ENCODE results near the gene LCN9. TPM values are rescaled to one million over a fixed set of nuclear protein-coding genes. Genes with fewer than 3 reads are reported as not detected.
"Not testable (repeated sequence)": the region's sequence is repeated elsewhere in the genome, so short reads cannot be mapped to it uniquely, and the experiment has no call there.

The LCN9 gene
- total RNA-seq, 2 experiments from 2014 or later = not detected

DNA sequence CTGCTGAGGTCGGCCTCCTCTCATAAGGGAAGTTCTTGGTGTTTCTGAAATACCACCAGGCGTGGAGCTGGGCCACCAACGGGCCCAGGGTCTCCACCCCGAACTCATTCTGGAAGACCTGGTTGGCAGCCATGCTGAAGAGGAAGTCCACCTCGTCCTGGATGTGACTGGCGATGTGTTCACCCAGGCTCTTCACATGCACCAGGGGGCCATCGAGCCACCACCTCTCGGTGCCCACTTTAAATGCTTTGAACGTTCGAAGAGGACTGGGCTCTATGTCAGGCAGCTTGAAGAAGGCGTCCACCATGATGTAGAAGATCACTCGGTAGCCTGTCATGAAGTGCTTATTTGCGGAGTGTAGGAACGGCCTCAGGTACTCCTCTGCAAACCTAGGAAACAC, 38.8 kb upstream of the LCN9 start:
- peaks cover 6% of the 10 kb centered on the region for H3K27me3 Mint-ChIP-seq
- H3K27ac Mint-ChIP-seq = no peak overlapping the region
- POLR2A ChIA-PET = no interaction called here
- no peak for ATAC-seq (ENCODE audit: low read depth)
- no peaks in the 10 kb centered on the region for H3K36me3 Mint-ChIP-seq
- no peaks in the 10 kb centered on the region for H3K4me1 Mint-ChIP-seq
- no peak overlapping the region for H3K4me3 Mint-ChIP-seq
- H3K9me3 Mint-ChIP-seq = peaks cover 5% of the 10 kb centered on the region
- no peak for DNase-seq

DNA sequence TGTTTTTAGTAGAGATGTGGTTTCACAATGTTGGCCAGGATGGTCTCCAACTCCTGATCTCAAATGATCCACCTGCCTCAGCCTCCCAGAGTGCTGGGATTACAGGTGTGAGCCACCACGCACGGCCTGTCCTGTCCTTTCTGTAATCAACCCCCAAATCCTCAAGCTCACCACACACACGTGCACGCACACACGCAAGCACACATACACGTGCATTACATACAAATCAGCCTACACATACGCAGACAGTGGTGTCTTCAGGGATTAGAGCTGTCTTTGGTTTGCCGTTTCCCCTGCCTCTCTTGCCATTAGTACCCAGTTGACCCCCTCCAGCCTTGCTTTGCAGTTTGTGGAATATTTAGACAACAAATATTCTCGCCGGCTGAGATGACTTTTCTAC, 30.3 kb upstream of the LCN9 start:
- Mint-ChIP-seq H3K36me3 (no peaks in the 10 kb centered on the region), H3K4me1 (no peaks in the 10 kb centered on the region), H3K27me3 (peaks cover 11% of the 10 kb centered on the region), H3K27ac (no peak overlapping the region), H3K9me3 (peaks cover 2% of the 10 kb centered on the region), H3K4me3 (no peak overlapping the region)
- POLR2A ChIA-PET = no interaction called here
- DNase-seq (no peak), ATAC-seq (ENCODE audit: low read depth) (no peak)

DNA sequence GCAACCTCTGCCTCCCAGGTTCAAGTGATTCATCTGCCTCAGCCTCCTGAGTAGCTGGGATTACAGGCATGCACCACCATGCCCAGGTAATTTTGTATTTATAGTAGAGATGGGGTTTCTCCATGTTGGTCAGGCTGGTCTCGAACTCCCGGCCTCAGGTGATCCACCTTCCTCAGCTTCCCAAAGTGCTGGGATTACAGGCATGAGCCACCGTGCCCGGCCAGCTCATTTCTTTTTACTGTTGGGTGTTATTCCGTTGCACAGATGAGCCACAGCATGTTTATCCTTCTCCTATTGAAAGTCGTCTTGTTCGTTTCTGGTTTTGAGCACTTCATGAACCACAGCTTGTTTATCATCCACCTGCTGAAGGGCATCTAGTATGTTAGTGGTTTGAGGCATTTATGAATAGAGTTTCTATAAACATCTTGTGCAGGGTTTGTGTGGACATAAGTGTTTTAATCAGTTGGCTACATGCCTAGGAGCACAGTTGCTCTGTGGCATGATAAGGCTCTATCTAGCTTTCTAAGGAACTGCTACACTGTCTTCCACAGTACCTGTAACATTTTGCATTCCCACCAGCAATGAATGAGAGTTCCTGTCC, 26.1 kb upstream of the LCN9 start:
- DNase-seq; POLR2A ChIA-PET; H3K4me1 Mint-ChIP-seq; ATAC-seq (ENCODE audit: low read depth); H3K36me3 Mint-ChIP-seq; H3K4me3 Mint-ChIP-seq; H3K27me3 Mint-ChIP-seq; H3K27ac Mint-ChIP-seq; H3K9me3 Mint-ChIP-seq: not testable (repeated sequence)

DNA sequence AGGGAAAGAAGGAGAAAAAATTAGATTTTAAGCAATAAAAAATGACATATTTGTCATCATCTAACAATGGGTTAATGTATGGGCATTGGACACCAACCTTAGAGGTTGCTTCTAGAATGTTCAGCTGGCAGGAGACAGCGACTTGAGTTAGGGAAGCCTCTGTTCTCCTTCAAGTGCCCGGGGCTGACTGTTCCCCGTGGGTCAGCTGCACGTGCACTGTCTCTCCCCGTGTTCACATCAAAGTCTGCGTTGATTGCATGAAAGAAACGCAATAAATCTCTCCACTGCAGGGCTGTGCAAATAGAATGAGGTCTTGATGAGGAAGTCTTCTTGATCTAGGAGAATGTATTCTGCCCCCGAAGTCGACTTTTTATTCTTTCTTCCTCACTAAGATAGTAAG, 23.9 kb upstream of the LCN9 start, which contains the start of gene GLT6D1:
GLT6D1 (minus strand) TSS at position 345 of the 400 bp plus-strand sequence. CDS start 353 bp downstream, outside the sequence.
- Mint-ChIP-seq H3K9me3 (peaks cover 4% of the 10 kb centered on the region), H3K27ac (no peak within 1 kb of the TSS), H3K27me3 (peaks cover 5% of the 10 kb centered on the region), H3K4me1 (no peaks in the 10 kb centered on the region), H3K4me3 (no peak within 1 kb of the TSS), H3K36me3 (no peaks in the 10 kb centered on the region)
- DNase-seq = no peak
- POLR2A ChIA-PET = interaction anchor here (0.7 kb wide), 1 partner anchor 114 kb away, joined by 3 read pairs; no protein-coding TSS in a partner anchor
- no peak for ATAC-seq (ENCODE audit: low read depth)

DNA sequence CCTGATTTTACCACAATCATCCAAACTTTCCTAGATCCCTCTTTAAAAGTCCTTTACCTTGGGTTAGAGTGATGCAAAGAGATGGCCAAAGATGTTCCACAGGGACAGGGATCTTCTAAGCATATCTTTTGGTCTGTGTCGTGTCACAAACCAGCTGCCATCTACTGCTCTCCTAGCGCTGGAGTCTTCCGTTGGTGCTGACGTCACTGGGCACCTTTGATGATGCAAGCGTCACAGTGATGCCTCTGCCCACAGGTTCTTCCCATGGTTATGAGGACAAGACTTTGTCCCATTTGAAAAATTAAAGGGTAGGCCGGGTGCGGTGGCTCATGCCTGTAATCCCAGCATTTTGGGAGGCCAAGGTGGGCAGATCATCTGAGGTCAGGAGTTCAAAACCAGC, 22.1 kb upstream of the LCN9 start:
- POLR2A ChIA-PET = no interaction called here
- ATAC-seq (ENCODE audit: low read depth) (no peak), DNase-seq (no peak)
- no peaks in the 10 kb centered on the region for H3K36me3 Mint-ChIP-seq
- H3K27ac Mint-ChIP-seq = no peak overlapping the region
- no peaks in the 10 kb centered on the region for H3K4me1 Mint-ChIP-seq
- H3K4me3 Mint-ChIP-seq = no peak overlapping the region
- H3K9me3 Mint-ChIP-seq = peaks cover 12% of the 10 kb centered on the region
- peaks cover 6% of the 10 kb centered on the region for H3K27me3 Mint-ChIP-seq

DNA sequence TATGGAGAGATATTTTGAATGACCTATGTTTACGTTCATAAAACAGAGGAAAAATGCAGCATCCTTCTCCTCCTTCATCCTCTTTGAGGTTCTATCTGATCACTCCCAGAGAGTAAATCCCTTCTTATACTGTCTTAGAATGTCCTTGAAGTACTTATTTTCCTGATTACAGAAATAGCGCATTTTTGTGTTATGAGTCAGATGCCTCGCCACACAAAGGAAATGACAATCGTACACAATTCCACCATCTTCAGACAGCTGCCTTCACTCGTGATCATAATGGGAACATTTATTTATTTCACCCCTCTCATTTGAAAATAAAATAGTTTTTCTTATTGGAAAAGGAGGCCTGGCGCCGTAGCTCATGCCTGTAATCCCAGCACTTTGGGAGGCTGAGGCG, 21.4 kb upstream of the LCN9 start:
- Mint-ChIP-seq H3K27ac (no peak overlapping the region), H3K4me3 (no peak overlapping the region), H3K4me1 (no peaks in the 10 kb centered on the region), H3K27me3 (peaks cover 6% of the 10 kb centered on the region), H3K9me3 (peaks cover 13% of the 10 kb centered on the region), H3K36me3 (no peaks in the 10 kb centered on the region)
- no peak for DNase-seq
- no peak for ATAC-seq (ENCODE audit: low read depth)
- POLR2A ChIA-PET = no interaction called here

DNA sequence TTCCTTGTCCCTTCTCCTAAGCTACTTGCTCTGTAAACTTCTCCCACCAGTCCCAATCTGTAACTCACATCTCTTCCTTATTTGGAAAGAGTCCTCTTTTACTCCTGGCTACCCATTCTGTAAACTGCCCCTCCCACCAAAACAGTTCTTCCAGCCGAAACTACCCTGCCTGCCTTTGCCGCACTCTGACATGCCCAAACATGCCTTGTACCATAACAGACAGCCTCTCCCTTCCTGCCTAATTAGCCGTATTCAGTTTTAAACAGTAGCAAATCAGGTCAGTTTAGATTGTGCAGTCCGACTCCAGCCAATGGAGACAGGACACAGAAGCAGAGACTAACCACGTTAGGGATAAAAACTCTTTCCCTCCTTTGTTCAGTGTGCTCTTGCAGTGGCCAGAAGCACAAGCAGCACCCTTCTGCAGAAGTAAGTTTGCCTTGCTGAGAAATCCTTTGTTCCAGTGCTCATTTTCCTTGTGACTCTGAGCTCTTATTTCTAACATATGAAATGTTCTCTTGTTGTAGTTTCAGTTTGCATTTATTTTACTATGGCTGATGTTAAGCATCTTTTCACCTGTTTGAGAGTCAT, 18.4 kb upstream of the LCN9 start:
- H3K4me3 Mint-ChIP-seq = no peak overlapping the region
- ATAC-seq (ENCODE audit: low read depth) (no peak), DNase-seq (no peak)
- H3K9me3 Mint-ChIP-seq = peaks cover 21% of the 10 kb centered on the region
- H3K27me3 Mint-ChIP-seq = peaks cover 6% of the 10 kb centered on the region
- no peaks in the 10 kb centered on the region for H3K36me3 Mint-ChIP-seq
- POLR2A ChIA-PET = no interaction called here
- no peak overlapping the region for H3K27ac Mint-ChIP-seq
- no peaks in the 10 kb centered on the region for H3K4me1 Mint-ChIP-seq

DNA sequence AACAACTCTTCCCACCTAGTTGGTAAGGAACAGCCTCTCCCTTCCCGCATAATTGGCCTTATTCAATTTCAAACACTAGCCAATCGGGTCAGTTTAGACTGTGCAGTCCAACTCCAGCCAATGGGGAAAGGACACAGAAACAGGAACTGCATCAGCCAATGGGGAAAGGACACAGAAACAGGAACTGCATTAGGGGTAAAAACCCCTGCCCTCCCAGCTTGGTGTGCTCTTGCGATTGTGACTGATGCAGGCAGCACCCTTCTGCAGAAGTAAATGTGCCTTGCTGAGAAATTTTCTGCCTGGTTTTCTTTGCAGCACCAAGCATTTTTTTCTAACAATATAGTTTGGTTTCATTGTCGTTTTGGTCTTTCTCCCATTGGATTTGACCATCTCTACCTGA, 15.2 kb upstream of the LCN9 start:
- Mint-ChIP-seq H3K27me3 (peaks cover 6% of the 10 kb centered on the region), H3K27ac (no peak overlapping the region), H3K9me3 (peaks cover 27% of the 10 kb centered on the region), H3K4me1 (no peaks in the 10 kb centered on the region), H3K36me3 (peaks cover 2% of the 10 kb centered on the region), H3K4me3 (no peak overlapping the region)
- no peak for ATAC-seq (ENCODE audit: low read depth)
- POLR2A ChIA-PET = no interaction called here
- no peak for DNase-seq

DNA sequence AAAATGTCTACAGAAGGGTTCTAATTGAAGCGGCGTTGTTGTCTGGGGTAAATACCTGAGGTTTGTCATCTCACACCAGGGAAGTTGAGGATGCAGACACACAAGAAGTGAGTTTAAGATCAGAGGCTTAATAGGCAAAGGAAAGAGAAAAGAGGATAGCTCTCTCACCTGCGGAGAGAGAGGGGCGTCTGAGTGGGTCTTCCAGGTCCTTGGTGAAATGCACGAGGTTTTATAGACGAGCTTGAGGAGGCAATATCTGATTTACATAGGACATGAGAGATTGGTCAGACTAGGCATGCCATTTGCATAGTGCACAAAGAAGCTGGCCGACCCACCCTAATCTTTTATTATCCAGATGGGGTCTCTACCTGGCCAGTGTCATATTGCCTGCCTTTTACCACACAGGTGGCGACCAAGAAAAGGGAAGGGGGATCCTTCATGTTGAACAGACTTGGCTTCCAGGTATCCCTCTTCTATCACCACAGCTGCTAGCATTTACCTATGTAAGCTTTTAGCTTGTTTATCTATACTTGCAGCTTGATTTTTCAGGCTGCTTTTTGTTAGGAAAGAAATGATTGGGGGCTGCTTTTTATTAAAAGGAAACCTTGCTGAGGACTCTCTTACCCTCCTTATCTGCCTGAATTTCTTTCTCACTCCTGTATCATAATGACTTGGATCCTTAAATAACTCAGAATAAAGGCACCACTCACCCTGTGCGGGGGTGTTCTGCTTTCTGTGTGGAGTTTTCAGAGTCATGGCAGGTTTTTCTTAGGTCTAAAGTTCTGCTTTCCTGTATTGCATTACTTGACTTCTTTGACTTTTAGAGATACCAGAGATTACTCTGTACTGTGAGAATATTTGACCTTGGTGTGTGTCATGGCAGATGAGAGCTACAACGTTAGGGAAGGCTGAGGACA, 14.4 kb upstream of the LCN9 start:
- Mint-ChIP-seq H3K36me3 (peaks cover 2% of the 10 kb centered on the region), H3K27ac (no peak overlapping the region), H3K4me3 (no peak overlapping the region), H3K4me1 (no peaks in the 10 kb centered on the region), H3K27me3 (peaks cover 6% of the 10 kb centered on the region), H3K9me3 (peaks cover 27% of the 10 kb centered on the region)
- DNase-seq (no peak), ATAC-seq (ENCODE audit: low read depth) (no peak)
- POLR2A ChIA-PET = no interaction called here

DNA sequence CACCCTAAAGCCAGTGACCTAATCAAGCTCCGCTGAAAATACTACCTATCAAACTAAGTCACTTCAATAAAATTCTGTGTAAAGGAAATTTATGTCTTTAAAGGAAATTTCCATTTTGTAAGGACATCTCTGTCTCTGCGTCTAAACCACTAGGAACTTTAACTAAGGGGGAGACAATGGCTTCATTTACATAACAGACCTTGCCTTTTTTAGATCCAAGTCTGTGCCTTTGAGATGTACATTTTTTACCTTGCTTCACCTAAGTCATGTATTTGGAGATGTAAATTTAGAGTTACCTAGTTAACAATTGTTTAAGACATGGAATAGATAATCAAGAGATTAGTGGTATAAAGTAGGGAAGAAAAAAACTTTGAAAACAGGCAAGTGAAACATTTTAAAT, 13.6 kb upstream of the LCN9 start:
- no peaks in the 10 kb centered on the region for H3K4me1 Mint-ChIP-seq

DNA sequence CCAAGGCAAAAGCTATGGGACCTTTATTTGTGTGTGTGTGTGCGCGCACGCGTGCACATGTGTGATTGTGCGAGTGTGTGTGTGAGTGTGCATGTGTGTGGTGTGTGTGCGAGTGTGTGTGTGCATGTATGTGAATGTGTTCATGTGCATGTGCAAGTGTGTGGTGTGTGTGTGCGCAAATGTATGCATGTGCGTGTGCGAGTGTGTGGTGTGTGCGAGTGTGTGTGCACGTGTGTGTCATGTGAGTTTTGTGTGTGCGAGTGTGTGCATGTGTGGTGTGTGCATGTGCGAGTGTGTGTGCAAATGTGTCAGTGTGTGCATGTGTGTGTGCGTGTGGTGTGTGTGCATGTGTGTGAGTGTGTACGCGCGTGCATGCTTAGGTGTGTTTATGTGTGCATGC, 12.7 kb upstream of the LCN9 start:
- no peak overlapping the region for H3K27ac Mint-ChIP-seq

More for the DNA sequence above, 13.6 kb upstream of the LCN9 start:
- Mint-ChIP-seq H3K9me3 (peaks cover 23% of the 10 kb centered on the region), H3K27ac (no peak overlapping the region), H3K27me3 (peaks cover 2% of the 10 kb centered on the region), H3K4me3 (no peak overlapping the region), H3K36me3 (peaks cover 2% of the 10 kb centered on the region)
- ATAC-seq (ENCODE audit: low read depth) (no peak), DNase-seq (no peak)
- POLR2A ChIA-PET = no interaction called here

DNA sequence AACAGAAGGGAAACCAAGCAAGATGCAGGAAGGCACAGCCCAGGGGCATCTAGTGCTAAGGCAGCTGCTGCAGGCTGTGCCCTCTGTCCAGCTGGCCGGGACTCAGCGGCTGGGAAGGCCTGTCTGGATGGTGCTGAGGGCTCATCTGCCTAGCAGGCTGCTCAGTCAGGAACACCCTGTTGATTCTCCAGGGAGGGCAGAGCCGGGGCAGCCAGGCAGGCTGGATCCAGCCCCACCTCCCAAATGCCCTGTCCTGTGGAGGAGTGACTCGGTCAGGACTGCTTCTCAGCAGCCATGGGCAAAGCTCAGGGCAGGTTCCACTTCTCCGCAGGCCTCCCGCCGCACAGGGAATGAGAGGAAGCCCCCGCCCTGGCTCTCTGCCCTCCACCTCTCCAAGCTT, 7.8 kb upstream of the LCN9 start:
- no peak overlapping the region for H3K27ac Mint-ChIP-seq
- H3K4me1 Mint-ChIP-seq = no peaks in the 10 kb centered on the region

More for the DNA sequence above, 12.7 kb upstream of the LCN9 start:
- no peak for ATAC-seq (ENCODE audit: low read depth)
- Mint-ChIP-seq H3K27me3 (no peaks in the 10 kb centered on the region), H3K4me1 (no peaks in the 10 kb centered on the region), H3K4me3 (no peak overlapping the region), H3K36me3 (peaks cover 2% of the 10 kb centered on the region), H3K9me3 (peaks cover 19% of the 10 kb centered on the region)
- no peak for DNase-seq
- POLR2A ChIA-PET = no interaction called here

DNA sequence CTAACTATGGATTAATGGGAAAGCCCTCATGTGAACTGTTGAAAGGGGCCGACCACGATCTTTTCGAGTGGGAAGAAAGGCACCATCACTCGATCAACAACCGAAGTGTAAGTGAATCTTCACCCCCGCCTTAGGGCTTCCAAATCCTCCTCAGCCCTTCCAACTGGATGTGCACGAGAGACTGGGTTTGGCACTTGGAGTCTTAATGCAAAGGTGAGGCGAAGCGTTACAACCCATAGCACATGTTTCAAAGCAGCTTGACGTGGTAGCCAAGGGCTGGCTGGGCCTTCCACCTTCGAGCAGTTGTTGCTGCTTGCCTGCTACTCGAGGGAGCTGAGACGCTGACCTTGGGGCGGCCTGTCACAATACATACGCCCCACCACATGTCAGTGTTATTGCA, 5.7 kb upstream of the LCN9 start:
- DNase-seq = no peak
- H3K27ac Mint-ChIP-seq = no peak overlapping the region
- POLR2A ChIA-PET = no interaction called here
- no peaks in the 10 kb centered on the region for H3K36me3 Mint-ChIP-seq
- no peak overlapping the region for H3K4me3 Mint-ChIP-seq
- H3K9me3 Mint-ChIP-seq = no peaks in the 10 kb centered on the region
- H3K27me3 Mint-ChIP-seq = no peaks in the 10 kb centered on the region
- H3K4me1 Mint-ChIP-seq = no peaks in the 10 kb centered on the region
- no peak for ATAC-seq (ENCODE audit: low read depth)

More for the DNA sequence above, 7.8 kb upstream of the LCN9 start:
- no peak for ATAC-seq (ENCODE audit: low read depth)
- Mint-ChIP-seq H3K4me3 (no peak overlapping the region), H3K36me3 (peaks cover 2% of the 10 kb centered on the region), H3K9me3 (peaks cover 4% of the 10 kb centered on the region), H3K27me3 (no peaks in the 10 kb centered on the region)
- no peak for DNase-seq
- POLR2A ChIA-PET = no interaction called here

DNA sequence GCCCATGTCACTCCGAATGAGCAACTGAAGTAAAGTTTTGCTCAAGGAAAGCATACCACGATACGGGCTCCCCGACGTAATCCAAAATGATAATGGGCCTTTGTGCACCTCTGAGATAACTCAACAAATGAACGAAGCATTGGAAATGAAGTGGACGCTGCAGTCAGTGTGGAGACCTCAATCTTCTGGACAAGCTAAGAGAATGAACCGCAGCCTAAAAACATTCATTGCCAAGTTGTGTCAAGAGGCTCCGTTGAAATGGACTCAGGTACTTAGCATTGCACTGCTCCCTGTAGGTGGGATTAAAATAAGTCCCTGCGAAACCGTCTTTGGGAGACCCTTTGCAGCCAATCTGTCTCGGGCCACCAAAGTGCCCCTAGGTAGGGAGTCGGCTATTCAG, 3.9 kb upstream of the LCN9 start:
- DNase-seq (no peak), ATAC-seq (ENCODE audit: low read depth) (no peak)
- no peaks in the 10 kb centered on the region for H3K9me3 Mint-ChIP-seq
- H3K4me3 Mint-ChIP-seq = no peak overlapping the region
- H3K36me3 Mint-ChIP-seq = no peaks in the 10 kb centered on the region
- POLR2A ChIA-PET = no interaction called here
- no peaks in the 10 kb centered on the region for H3K4me1 Mint-ChIP-seq
- H3K27me3 Mint-ChIP-seq = no peaks in the 10 kb centered on the region
- no peak overlapping the region for H3K27ac Mint-ChIP-seq
